Bladder microvascular endothelial cell (primary cell): ENCODE data around the gene TTF1. TPM values are rescaled to one million over a fixed set of nuclear protein-coding genes. Genes with fewer than 3 reads are reported as not detected.

Experiments
- total RNA-seq: library from RNA; depleted of rRNA; stranded (reverse); fragments of >200 nt; gene quantifications from 2 replicates; pipeline ENCODE4 v1.2.3, GENCODE V29; 2014

Gene TTF1, protein sequence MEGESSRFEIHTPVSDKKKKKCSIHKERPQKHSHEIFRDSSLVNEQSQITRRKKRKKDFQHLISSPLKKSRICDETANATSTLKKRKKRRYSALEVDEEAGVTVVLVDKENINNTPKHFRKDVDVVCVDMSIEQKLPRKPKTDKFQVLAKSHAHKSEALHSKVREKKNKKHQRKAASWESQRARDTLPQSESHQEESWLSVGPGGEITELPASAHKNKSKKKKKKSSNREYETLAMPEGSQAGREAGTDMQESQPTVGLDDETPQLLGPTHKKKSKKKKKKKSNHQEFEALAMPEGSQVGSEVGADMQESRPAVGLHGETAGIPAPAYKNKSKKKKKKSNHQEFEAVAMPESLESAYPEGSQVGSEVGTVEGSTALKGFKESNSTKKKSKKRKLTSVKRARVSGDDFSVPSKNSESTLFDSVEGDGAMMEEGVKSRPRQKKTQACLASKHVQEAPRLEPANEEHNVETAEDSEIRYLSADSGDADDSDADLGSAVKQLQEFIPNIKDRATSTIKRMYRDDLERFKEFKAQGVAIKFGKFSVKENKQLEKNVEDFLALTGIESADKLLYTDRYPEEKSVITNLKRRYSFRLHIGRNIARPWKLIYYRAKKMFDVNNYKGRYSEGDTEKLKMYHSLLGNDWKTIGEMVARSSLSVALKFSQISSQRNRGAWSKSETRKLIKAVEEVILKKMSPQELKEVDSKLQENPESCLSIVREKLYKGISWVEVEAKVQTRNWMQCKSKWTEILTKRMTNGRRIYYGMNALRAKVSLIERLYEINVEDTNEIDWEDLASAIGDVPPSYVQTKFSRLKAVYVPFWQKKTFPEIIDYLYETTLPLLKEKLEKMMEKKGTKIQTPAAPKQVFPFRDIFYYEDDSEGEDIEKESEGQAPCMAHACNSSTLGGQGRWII
- 10.2 and 14.3 TPM in 2 replicates for total RNA-seq

DNA sequence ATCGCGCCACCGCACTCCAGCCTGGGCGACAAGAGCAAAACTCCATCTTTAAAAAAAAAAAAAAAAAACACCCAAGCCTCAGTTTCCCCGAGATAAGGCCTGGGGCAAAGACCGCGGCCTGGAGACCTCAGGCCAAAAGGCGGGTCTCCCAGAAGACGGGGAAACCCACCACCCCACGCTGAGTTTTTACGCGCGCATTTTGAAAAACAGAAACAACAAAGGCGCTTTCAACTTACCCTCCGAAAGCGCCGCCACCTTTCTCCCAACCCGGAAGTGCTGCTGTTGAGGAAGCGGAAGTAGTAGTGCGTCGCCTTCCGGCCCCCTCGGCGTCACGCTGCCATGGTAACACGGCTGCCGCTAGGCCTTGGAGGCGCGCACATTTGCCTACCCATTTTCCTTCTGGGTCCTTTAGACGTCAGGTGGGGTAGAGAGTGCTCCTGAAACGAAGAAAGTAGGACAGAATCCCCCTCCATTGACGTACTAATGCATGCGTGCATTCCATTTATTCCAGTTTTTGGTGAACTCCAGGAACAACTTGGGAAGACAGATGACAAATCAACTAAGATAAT, at the start of gene TTF1:
TSS of gene TTF1 (minus strand) at position 287 of the 569 bp plus-strand sequence. CDS start 4,019 bp downstream, outside the sequence.

GRCh38 chr9:132409828-132410528, 3.3 kb upstream of the TTF1 start, which contains the start of gene CFAP77:
Gene CFAP77, plus strand, starts transcription at chr9:132410211. Its CDS starts 61 bp downstream, at chr9:132410272.

DNA sequence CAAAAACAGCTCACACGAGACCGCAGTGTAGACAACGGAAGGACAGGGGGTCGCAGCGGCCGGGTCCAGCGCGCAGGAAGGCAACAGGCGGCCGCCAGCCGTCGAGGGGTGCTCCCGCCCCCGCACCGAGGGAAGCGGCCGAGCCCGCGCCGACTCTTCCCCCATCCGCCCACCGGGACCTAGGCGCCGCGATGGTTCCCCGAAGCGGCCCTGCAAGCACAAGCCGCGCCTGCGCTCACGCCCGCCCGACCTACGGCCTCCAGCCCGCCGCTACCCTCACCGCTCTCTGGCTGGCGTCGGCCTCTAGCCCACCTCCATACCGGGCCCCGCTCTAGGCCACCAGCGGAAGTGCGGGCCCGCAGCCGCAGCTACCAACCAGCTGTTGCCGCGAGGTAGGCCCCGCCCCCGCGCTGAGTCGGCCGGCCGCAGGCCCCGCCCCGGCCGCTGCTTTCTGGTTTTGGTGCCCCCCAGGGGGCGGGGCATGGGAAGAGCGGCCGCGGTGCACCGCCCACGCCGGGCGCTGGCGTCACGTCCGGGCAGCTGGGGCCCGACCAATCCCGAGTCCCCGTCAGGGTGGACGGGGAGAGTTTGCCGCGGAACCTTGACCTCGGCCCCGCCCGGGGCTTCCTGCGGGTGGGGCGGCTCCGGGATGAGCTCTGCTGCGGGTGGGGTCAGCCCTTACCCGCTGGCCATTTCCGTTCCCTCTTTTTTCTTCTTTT, 51.8 kb downstream of the TTF1 start, which contains the start of gene SETX:
TSS of gene SETX (minus strand) at position 350 of the 719 bp plus-strand sequence. CDS start 5,558 bp downstream, outside the sequence.

Other genes with a start within 250 kb of the TTF1 start
- gene NTNG2, start 244.8 kb downstream of the TTF1 start, total RNA-seq: under 0.01 TPM in 1 of 2 replicates, not detected in the other
- 58.4 and 98.1 TPM in 2 replicates for gene SETX, start 51.9 kb downstream of the TTF1 start, total RNA-seq
- gene CFAP77, start 3.4 kb upstream of the TTF1 start, total RNA-seq: not detected in 2 replicates
- not detected in 2 replicates for gene BARHL1, start 175.8 kb upstream of the TTF1 start, total RNA-seq